Calu3 (cell line): Measurements from ENCODE around the gene HECA. TPM values are rescaled to one million over a fixed set of nuclear protein-coding genes. Genes with fewer than 3 reads are reported as not detected.
"Not testable (repeated sequence)": the region's sequence is repeated elsewhere in the genome, so short reads cannot be mapped to it uniquely, and the experiment has no call there.

Experiments used
- BruUV-seq: library from RNA; stranded (reverse); fragments of 400-500 nt; replicated peaks from 2 replicates; lab custom pipeline; 2021; lab: Mats Ljungman, UMichigan
- CTCF ChIA-PET: fragments of 300-600 bp; sonication (Branson Sonifier 250); formaldehyde crosslinking; loops from one replicate; lab custom pipeline; 2022; ENCODE audit warnings: antibody characterized with exemption; lab: Charles Lee
- DNase-seq: peaks from one replicate; pipeline ENCODE4 v3.0.0; 2022
- H3K27ac Mint-ChIP-seq: one replicate; pipeline ENCODE4 v1.8.0; 2022; ENCODE audit warnings: mixed read lengths; ENCODE audit not compliant: unreplicated experiment
- H3K27me3 Mint-ChIP-seq: one replicate; pipeline ENCODE4 v1.8.0; 2022; ENCODE audit warnings: mixed read lengths; ENCODE audit not compliant: unreplicated experiment
- H3K36me3 Mint-ChIP-seq: one replicate; pipeline ENCODE4 v1.8.0; 2022; ENCODE audit warnings: mild to moderate bottlenecking, moderate library complexity, mixed read lengths; ENCODE audit not compliant: insufficient read depth, unreplicated experiment
- H3K4me1 Mint-ChIP-seq: one replicate; pipeline ENCODE4 v1.8.0; 2022; ENCODE audit warnings: mild to moderate bottlenecking, low read depth, mixed read lengths; ENCODE audit not compliant: unreplicated experiment
- H3K4me3 Mint-ChIP-seq: one replicate; pipeline ENCODE4 v1.8.0; 2022; ENCODE audit warnings: mild to moderate bottlenecking, low read depth, moderate library complexity, mixed read lengths; ENCODE audit not compliant: unreplicated experiment
- H3K9me3 Mint-ChIP-seq: one replicate; pipeline ENCODE4 v1.8.0; 2022; ENCODE audit warnings: low read depth, mixed read lengths; ENCODE audit not compliant: unreplicated experiment
- CTCF ChIP-seq: fragments of 200-600 bp; IDR thresholded peaks from one replicate; pipeline ENCODE4 v1.8.0; 2022; ENCODE audit warnings: antibody characterized with exemption; ENCODE audit not compliant: unreplicated experiment
- intact Hi-C: fragments of 100-400 bp; cut with micrococcal nuclease; formaldehyde crosslinking; loops from one replicate; pipeline ENCODE4 v1.10.0; 2022; ENCODE audit not compliant: unreplicated experiment
- total RNA-seq: library from RNA; stranded (reverse); gene quantifications from 2 replicates; pipeline ENCODE4 v1.2.3, GENCODE V29; 2022

Gene HECA
- total RNA-seq, 1 experiment from 2014 or later: 7.1 TPM

GRCh38 chr6:139156551-139156950 lies 21.7 kb downstream of the HECA start:
- Mint-ChIP-seq H3K36me3 (no peaks in the 10 kb centered on the region), H3K4me3 (no peak overlapping the region), H3K27me3 (no peaks in the 10 kb centered on the region), H3K27ac (no peak overlapping the region), H3K4me1 (peaks cover 7% of the 10 kb centered on the region), H3K9me3 (no peaks in the 10 kb centered on the region)
- DNase-seq: no peak
- no peak for TF ChIP-seq CTCF
- BruUV-seq: no TSS peak
- intact Hi-C loops: no loop called here
- CTCF ChIA-PET: no interaction called here

DNA sequence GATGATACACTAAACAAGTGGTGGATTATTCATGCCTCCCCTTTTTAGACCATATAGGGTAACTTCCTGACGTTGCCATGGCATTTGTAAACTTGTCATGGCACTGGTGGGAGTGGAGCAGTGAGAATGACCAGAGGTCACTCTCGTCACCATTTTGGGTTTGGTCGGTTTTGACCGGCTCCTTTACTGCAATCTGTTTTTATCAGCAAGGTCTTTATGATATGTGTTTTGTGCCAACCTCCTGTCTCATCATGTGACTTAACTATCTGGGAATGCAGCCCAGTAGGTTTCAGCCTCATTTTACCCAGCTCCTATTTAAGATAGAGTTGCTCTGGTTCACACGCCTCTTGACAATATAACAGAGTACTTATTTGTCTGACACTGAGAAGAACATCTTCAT lies 22.2 kb downstream of the HECA start:
- H3K27ac Mint-ChIP-seq, H3K36me3 Mint-ChIP-seq, H3K27me3 Mint-ChIP-seq, H3K9me3 Mint-ChIP-seq, BruUV-seq, intact Hi-C loops, H3K4me3 Mint-ChIP-seq, DNase-seq: not testable (repeated sequence)
- peaks cover 12% of the 10 kb centered on the region for H3K4me1 Mint-ChIP-seq
- CTCF ChIA-PET: interaction anchor here (0.5 kb wide), 1 partner anchor 16 kb away, joined by 4 read pairs; no protein-coding TSS in a partner anchor

DNA sequence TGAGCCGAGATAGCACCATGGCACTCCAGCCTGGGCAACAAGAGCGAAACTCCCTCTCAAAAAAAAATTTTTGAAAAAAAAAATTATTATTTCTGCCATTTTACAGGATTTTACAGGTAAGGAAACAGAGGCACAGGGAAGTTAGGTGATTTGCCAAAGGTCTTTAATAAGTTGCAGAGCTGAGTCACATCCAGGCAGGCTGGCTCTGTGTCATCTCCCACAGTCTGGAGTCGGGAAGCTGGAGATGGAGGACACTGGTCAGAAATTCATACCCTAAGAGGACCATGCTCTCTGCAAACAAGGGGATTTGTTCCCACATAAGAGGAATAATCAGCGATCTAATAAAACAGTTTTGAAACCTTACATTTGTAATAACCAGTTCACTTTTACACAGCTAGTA lies 24.1 kb downstream of the HECA start:
- no peak for DNase-seq
- no peaks in the 10 kb centered on the region for H3K36me3 Mint-ChIP-seq
- CTCF ChIA-PET: no interaction called here
- H3K4me3 Mint-ChIP-seq: no peak overlapping the region
- intact Hi-C loops: no loop called here
- no TSS peak for BruUV-seq
- no peaks in the 10 kb centered on the region for H3K9me3 Mint-ChIP-seq
- H3K27me3 Mint-ChIP-seq: no peaks in the 10 kb centered on the region
- H3K27ac Mint-ChIP-seq: no peak overlapping the region
- peaks cover 14% of the 10 kb centered on the region for H3K4me1 Mint-ChIP-seq
- no peak for TF ChIP-seq CTCF

GRCh38 chr6:139161169-139161568 lies 26.3 kb downstream of the HECA start:
- TF ChIP-seq CTCF: no peak
- no peak for DNase-seq
- peaks cover 14% of the 10 kb centered on the region for H3K4me1 Mint-ChIP-seq
- CTCF ChIA-PET: no interaction called here
- H3K36me3 Mint-ChIP-seq: no peaks in the 10 kb centered on the region
- no TSS peak for BruUV-seq
- H3K27me3 Mint-ChIP-seq: no peaks in the 10 kb centered on the region
- intact Hi-C loops: no loop called here
- H3K27ac Mint-ChIP-seq: no peak overlapping the region
- H3K9me3 Mint-ChIP-seq: no peaks in the 10 kb centered on the region
- H3K4me3 Mint-ChIP-seq: no peak overlapping the region

GRCh38 chr6:139161817-139162284 lies 27.0 kb downstream of the HECA start:
- Mint-ChIP-seq H3K4me1 (peaks cover 14% of the 10 kb centered on the region), H3K36me3 (no peaks in the 10 kb centered on the region), H3K9me3 (no peaks in the 10 kb centered on the region), H3K27me3 (no peaks in the 10 kb centered on the region), H3K4me3 (no peak overlapping the region), H3K27ac (no peak overlapping the region)
- no TSS peak for BruUV-seq
- CTCF ChIA-PET: no interaction called here
- intact Hi-C loops: no loop called here
- DNase-seq: no peak
- TF ChIP-seq CTCF: no peak
